K562 (cell line): ENCODE data around the gene ZFAND2B. TPM values are rescaled to one million over a fixed set of nuclear protein-coding genes. Genes with fewer than 3 reads are reported as not detected.

Experiments used
- CREB3L1 ChIP-seq: fragments of 450-650 bp; IDR thresholded peaks from 2 replicates; pipeline ENCODE4 v1.6.1; 2014; ENCODE audit warnings: low read depth, mild to moderate bottlenecking, moderate library complexity, borderline replicate concordance
- KDM1A ChIP-seq, 2 experiments: fragments of 450-650 bp; IDR thresholded peaks; 2 replicates each; pipeline ENCODE4 v1.6.1; 2016; ENCODE audit warnings: mild to moderate bottlenecking in 2 of 2
- SP2 ChIP-seq: IDR thresholded peaks from 2 replicates; pipeline ENCODE4 v1.6.1; 2011; ENCODE audit warnings: mild to moderate bottlenecking, low read depth, low read length, moderate library complexity; ENCODE audit not compliant: poor library complexity, severe bottlenecking; ENCODE audit errors: extremely low read depth
- TEAD2 ChIP-seq: fragments of 450-650 bp; IDR thresholded peaks from 2 replicates; pipeline ENCODE4 v1.6.1; 2016; ENCODE audit warnings: missing genetic modification characterization, control low read depth, missing compliant biosample characterization
- TRIM24 ChIP-seq, 2 experiments: fragments of 450-650 bp; IDR thresholded peaks; 2 replicates each; pipeline ENCODE4 v1.6.1; 2016
- ZBTB26 ChIP-seq: fragments of 450-650 bp; formaldehyde crosslinking; IDR thresholded peaks from 2 replicates; pipeline ENCODE4 v1.4.0; 2022; ENCODE audit warnings: missing genetic modification characterization
- ZNF41 ChIP-seq: fragments of 250-450 bp; sonication (Bioruptor Pico); conservative IDR thresholded peaks from 2 replicates; pipeline ENCODE4 v1.4.0; 2020; ENCODE audit warnings: mild to moderate bottlenecking
- ZNF655 ChIP-seq: fragments of 250-450 bp; sonication (Bioruptor Pico); IDR thresholded peaks from 2 replicates; pipeline ENCODE4 v1.5.0; 2021
- polyA plus RNA-seq, 8 experiments: library from polyadenylated mRNA; depleted of rRNA in 4 of 8; stranded (reverse) in 5 of 8; unstranded in 3 of 8; fragments of >200 nt; fragmentation: Nextera tagmentation in 2 of 8; fragmentation: Illumina TruSeq in 1 of 8; extraction: Ambion mirVana in 2 of 8; extraction: Trizol in 1 of 8; gene quantifications; 2 replicates each; pipeline versions ENCODE4 v1.2.1 to v1.2.3, GENCODE V29; 2011 to 2014; ENCODE audit warnings: inconsistent platforms in 1 of 8, missing spikeins in 1 of 8
- total RNA-seq, 7 experiments: library from RNA; depleted of rRNA in 6 of 7; stranded (reverse); fragments of >200 nt in 6 of 7; fragmentation: Illumina TruSeq in 2 of 7; extraction: Trizol in 2 of 7; gene quantifications; 2 replicates each; pipeline versions ENCODE4 v1.2.1 to v1.2.3, GENCODE V29; 2011 to 2021; ENCODE audit warnings: low replicate concordance in 1 of 7
- TF ChIP-seq, protein P1 (sequence below): fragments of 250-450 bp; sonication (Bioruptor Pico); IDR thresholded peaks from 2 replicates; pipeline ENCODE4 v1.8.0; 2021; ENCODE audit warnings: moderate library complexity, mild to moderate bottlenecking, inconsistent platforms
- TF ChIP-seq, protein P2 (sequence below): fragments of 450-650 bp; IDR thresholded peaks from 2 replicates; pipeline ENCODE4 v1.6.1; 2018; ENCODE audit not compliant: partially characterized antibody
- TF ChIP-seq, protein P3 (sequence below): sonication (generic); formaldehyde crosslinking; IDR thresholded peaks from 2 replicates; pipeline ENCODE4 v1.8.1; 2023; ENCODE audit warnings: mild to moderate bottlenecking, missing genetic modification reagents
- TF ChIP-seq, protein P4 (sequence below): fragments of 250-450 bp; sonication (Bioruptor Pico); IDR thresholded peaks from 2 replicates; pipeline ENCODE4 v1.5.0; 2021; ENCODE audit warnings: mild to moderate bottlenecking, borderline replicate concordance
- TF ChIP-seq, protein P5 (sequence below): fragments of 250-450 bp; sonication (Bioruptor Pico); IDR thresholded peaks from 2 replicates; pipeline ENCODE4 v1.8.0; 2021; ENCODE audit warnings: mild to moderate bottlenecking, moderate library complexity

ZFAND2B gene
- total and polyA plus RNA-seq, 9 of the 15 experiments (the other 6 are each of a cell fraction or from before 2014, with no cell fraction given), result 9.9 to 33.3 (median 26.1) TPM

DNA sequence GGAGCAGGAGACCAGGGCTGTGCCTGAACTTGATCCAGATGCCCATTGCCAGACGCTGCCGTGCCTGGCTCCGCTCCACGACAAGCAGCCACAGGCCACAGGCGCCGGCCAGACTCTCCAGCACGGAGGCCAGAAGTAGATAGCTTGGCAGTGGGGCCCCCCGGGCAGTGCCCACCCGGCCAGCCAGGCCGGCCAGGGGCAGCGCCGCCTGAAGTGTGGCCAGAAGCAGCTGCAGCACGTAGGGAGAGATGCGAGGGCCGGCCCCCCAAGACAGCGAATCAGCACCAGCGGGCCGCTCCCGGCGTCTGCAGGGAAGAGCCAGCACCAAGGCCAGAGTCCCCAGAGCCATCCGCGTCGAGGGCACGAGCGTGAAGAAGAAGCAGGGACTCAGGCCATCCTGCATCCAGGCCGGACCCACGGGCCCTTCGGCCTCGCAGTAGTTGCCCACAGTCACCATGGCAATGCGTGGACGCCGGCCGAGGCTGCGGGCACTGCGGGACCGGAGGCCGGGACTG is 11.7 kb downstream of the ZFAND2B start (continued):
- TF ChIP-seq, protein P1, sequence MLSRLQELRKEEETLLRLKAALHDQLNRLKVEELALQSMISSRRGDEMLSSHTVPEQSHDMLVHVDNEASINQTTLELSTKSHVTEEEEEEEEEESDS (CRISPR knock-in tag), result no peak
- TF ChIP-seq, protein P2, sequence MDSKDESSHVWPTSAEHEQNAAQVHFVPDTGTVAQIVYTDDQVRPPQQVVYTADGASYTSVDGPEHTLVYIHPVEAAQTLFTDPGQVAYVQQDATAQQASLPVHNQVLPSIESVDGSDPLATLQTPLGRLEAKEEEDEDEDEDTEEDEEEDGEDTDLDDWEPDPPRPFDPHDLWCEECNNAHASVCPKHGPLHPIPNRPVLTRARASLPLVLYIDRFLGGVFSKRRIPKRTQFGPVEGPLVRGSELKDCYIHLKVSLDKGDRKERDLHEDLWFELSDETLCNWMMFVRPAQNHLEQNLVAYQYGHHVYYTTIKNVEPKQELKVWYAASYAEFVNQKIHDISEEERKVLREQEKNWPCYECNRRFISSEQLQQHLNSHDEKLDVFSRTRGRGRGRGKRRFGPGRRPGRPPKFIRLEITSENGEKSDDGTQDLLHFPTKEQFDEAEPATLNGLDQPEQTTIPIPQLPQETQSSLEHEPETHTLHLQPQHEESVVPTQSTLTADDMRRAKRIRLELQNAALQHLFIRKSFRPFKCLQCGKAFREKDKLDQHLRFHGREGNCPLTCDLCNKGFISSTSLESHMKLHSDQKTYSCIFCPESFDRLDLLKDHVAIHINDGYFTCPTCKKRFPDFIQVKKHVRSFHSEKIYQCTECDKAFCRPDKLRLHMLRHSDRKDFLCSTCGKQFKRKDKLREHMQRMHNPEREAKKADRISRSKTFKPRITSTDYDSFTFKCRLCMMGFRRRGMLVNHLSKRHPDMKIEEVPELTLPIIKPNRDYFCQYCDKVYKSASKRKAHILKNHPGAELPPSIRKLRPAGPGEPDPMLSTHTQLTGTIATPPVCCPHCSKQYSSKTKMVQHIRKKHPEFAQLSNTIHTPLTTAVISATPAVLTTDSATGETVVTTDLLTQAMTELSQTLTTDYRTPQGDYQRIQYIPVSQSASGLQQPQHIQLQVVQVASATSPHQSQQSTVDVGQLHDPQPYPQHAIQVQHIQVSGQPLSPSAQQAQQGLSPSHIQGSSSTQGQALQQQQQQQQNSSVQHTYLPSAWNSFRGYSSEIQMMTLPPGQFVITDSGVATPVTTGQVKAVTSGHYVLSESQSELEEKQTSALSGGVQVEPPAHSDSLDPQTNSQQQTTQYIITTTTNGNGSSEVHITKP, result no peak
- TF ChIP-seq CREB3L1 (no peak), TEAD2 (tag) (no peak), SP2 (no peak), ZNF41 (CRISPR knock-in tag) (no peak), ZNF655 (no peak), KDM1A (IDR thresholded peaks at IDR 0.05) (no peak), TRIM24 (IDR thresholded peaks at IDR 0.05) (no peak), ZBTB26 (CRISPR knock-in tag) (no peak)
- TF ChIP-seq, protein P3, sequence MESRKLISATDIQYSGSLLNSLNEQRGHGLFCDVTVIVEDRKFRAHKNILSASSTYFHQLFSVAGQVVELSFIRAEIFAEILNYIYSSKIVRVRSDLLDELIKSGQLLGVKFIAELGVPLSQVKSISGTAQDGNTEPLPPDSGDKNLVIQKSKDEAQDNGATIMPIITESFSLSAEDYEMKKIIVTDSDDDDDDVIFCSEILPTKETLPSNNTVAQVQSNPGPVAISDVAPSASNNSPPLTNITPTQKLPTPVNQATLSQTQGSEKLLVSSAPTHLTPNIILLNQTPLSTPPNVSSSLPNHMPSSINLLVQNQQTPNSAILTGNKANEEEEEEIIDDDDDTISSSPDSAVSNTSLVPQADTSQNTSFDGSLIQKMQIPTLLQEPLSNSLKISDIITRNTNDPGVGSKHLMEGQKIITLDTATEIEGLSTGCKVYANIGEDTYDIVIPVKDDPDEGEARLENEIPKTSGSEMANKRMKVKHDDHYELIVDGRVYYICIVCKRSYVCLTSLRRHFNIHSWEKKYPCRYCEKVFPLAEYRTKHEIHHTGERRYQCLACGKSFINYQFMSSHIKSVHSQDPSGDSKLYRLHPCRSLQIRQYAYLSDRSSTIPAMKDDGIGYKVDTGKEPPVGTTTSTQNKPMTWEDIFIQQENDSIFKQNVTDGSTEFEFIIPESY (CRISPR knock-in tag), result no peak
- TF ChIP-seq, protein P4, sequence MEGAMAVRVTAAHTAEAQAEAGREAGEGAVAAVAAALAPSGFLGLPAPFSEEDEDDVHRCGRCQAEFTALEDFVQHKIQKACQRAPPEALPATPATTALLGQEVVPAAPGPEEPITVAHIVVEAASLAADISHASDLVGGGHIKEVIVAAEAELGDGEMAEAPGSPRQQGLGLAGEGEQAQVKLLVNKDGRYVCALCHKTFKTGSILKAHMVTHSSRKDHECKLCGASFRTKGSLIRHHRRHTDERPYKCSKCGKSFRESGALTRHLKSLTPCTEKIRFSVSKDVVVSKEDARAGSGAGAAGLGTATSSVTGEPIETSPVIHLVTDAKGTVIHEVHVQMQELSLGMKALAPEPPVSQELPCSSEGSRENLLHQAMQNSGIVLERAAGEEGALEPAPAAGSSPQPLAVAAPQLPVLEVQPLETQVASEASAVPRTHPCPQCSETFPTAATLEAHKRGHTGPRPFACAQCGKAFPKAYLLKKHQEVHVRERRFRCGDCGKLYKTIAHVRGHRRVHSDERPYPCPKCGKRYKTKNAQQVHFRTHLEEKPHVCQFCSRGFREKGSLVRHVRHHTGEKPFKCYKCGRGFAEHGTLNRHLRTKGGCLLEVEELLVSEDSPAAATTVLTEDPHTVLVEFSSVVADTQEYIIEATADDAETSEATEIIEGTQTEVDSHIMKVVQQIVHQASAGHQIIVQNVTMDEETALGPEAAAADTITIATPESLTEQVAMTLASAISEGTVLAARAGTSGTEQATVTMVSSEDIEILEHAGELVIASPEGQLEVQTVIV, result no peak
- TF ChIP-seq, protein P5, sequence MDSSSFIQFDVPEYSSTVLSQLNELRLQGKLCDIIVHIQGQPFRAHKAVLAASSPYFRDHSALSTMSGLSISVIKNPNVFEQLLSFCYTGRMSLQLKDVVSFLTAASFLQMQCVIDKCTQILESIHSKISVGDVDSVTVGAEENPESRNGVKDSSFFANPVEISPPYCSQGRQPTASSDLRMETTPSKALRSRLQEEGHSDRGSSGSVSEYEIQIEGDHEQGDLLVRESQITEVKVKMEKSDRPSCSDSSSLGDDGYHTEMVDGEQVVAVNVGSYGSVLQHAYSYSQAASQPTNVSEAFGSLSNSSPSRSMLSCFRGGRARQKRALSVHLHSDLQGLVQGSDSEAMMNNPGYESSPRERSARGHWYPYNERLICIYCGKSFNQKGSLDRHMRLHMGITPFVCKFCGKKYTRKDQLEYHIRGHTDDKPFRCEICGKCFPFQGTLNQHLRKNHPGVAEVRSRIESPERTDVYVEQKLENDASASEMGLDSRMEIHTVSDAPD, result no peak
